22Rv1 (cell line): ENCODE measurements around the gene ACOX1.

Source experiments
- H3K27ac ChIP-seq: fragments of 450-650 bp; 2 replicates; pipeline ENCODE4 v1.5.1; 2017
- CTCF ChIP-seq: fragments of 450-650 bp; IDR thresholded peaks from 2 replicates; pipeline ENCODE4 v1.5.1; 2017; ENCODE audit warnings: mild to moderate bottlenecking
- ZFX ChIP-seq: fragments of 450-650 bp; IDR thresholded peaks from 2 replicates; pipeline ENCODE4 v1.6.1; 2017; ENCODE audit warnings: antibody characterized with exemption, borderline replicate concordance

Gene ACOX1

GRCh38 chr17:75902406-75902805 is 76.6 kb downstream of the ACOX1 start:
- TF ChIP-seq ZFX = no peak
- TF ChIP-seq CTCF = no peak
- H3K27ac ChIP-seq = peak overlapping the region; percentile 85; the same call in 1 of the 2 replicates

- no peak for TF ChIP-seq ZFX
- TF ChIP-seq CTCF = no peak
- no peak overlapping the region; the same call in 1 of the 2 replicates for H3K27ac ChIP-seq
Observed at GRCh38 chr17:75901727-75902126, 77.2 kb downstream of the ACOX1 start.

GRCh38 chr17:75900691-75901533 is 78.1 kb downstream of the ACOX1 start:
- no peak for TF ChIP-seq CTCF
- no peak for TF ChIP-seq ZFX
- no peak overlapping the region for H3K27ac ChIP-seq

- TF ChIP-seq ZFX = no peak
- TF ChIP-seq CTCF = no peak
- H3K27ac ChIP-seq = no peak overlapping the region
Observed at GRCh38 chr17:75899767-75900468, 79.0 kb downstream of the ACOX1 start.

GRCh38 chr17:75899353-75899752 is 79.6 kb downstream of the ACOX1 start:
- H3K27ac ChIP-seq = no peak overlapping the region
- TF ChIP-seq ZFX (no peak), CTCF (no peak)

- no peak for TF ChIP-seq ZFX
- no peak for TF ChIP-seq CTCF
- H3K27ac ChIP-seq = no peak overlapping the region; the same call in 1 of the 2 replicates
Observed at GRCh38 chr17:75898791-75899190, 80.2 kb downstream of the ACOX1 start.

GRCh38 chr17:75898065-75898464 is 80.9 kb downstream of the ACOX1 start:
- H3K27ac ChIP-seq = peak overlapping the region; percentile 94
- TF ChIP-seq ZFX = no peak
- no peak for TF ChIP-seq CTCF
